Measurements from ENCODE around the gene TMEM81.

GRCh38 chr1:205124726-205125125 is 40.5 kb upstream of the TMEM81 start:
- no peak for TF ChIP-seq CTCF (IDR thresholded peaks at IDR 0.05; ENCODE audit: low read depth, low read length)
- no peak for TF ChIP-seq EZH2phosphoT487 (IDR thresholded peaks at IDR 0.05; ENCODE audit: low read depth)

All from OCI-LY3 (cell line).